Islet precursor cell (in vitro differentiated cells): Measurements from ENCODE around the gene HOXD8.

ENCODE experiments used
- DNase-seq: peaks from one replicate; pipeline ENCODE4 v3.0.0-alpha.2; 2018

HOXD8 gene

DNA sequence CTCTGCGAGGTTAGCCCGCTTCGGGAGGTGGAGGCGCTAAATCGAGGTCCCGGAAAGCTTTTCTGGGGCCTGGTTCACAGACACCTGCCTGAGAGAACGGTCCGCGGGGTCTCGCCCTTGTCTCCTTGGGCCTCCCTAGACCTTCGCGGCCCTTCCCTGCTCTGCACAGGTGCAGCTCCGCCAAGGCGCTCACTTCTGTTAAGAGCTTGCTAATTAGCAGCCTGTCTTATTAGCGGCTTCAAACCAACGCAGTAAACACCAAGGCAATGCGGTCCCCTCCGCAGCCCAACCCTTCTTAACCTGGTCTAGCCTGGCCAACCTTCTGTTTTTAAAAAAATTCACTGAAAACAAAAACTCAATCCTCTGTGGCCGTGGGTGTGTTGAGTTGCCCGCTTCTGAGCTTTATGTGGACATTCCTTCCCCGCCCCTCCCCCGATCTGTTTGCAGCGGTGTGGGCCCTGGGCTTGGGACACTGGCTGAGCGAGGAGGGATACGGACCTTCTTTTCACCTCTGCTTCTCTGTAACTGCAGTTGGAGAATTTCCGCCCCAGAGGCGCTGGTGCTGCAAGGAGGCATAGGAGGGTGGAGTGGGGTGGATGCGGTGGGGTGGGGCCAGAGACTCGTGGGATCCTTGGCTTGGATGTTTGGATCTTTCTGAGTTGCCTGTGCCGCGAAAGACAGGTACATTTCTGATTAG lies 18.4 kb downstream of the HOXD8 start:
- no peak for DNase-seq

- DNase-seq, result no peak
Observed at GRCh38 chr2:176148751-176149421, 19.4 kb downstream of the HOXD8 start.

DNA sequence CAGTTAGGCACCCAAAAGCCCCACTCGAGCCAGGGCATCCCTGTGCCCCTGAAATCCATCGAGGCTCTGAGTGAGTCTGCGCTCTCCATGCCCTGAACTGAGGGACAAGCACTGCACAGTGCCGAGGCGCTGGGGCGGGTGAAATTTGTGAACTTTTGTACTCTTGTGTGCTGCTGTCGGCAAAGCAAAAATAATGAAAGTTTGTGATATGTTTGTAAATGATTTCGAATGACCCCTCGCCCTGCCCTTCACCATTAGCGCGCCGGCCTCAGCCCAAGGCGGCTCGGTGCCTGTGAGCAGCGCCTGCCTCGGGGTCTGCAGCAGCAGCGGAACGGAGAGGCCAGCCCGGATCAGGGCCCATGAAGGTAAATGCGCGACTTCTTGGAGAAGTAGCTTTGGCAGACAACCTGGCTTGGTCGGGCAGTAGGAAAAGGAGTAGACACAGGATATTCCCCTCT lies 20.0 kb downstream of the HOXD8 start:
- peak; percentile 57 for DNase-seq

- DNase-seq, result no peak
Observed at GRCh38 chr2:176149939-176150583, 20.6 kb downstream of the HOXD8 start.

- DNase-seq, result no peak
Observed at GRCh38 chr2:176150584-176151441, 21.3 kb downstream of the HOXD8 start.

- DNase-seq, result peak; percentile 58
Observed at GRCh38 chr2:176151442-176152287, 22.2 kb downstream of the HOXD8 start, which contains the start of gene HOXD4. Gene HOXD4, plus strand, starts transcription at chr2:176151550. Its CDS starts 84 bp downstream, at chr2:176151634.

- no peak for DNase-seq
Observed at GRCh38 chr2:176152350-176153181, 23.1 kb downstream of the HOXD8 start.

DNA sequence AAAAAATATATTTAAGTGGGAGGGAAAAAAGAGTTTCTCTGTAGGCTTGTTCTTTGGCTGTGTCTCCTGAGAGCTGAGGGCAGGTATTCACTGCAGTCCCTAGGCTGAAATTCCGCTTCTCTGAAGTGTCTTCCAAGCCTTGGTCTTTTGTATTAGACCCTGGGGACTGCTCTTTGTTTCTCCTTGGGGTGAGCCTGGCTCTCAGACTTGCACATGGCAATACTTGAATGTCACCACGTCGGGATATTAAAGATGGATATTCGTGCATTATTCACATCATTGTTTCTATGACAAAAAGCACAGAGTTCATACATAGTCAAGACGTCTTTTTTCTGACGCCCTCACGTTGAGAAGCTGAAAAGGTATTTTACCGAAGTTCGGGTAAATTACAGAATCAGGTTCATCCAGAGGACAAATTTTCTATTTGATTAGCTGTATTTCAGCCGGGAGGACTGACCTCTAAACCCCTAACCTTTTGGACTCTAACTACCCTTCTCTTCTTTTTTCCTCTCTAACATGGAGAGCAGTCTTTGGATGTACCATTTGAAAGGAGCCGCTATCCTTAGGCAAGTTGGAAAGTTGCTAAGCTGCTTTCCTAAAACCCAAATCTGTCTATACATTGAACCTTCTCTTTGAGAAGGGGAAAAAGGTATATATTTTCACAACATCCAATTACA lies 25.2 kb downstream of the HOXD8 start:
- DNase-seq, result no peak

- DNase-seq, result no peak
Observed at GRCh38 chr2:176155356-176156044, 26.0 kb downstream of the HOXD8 start.

DNA sequence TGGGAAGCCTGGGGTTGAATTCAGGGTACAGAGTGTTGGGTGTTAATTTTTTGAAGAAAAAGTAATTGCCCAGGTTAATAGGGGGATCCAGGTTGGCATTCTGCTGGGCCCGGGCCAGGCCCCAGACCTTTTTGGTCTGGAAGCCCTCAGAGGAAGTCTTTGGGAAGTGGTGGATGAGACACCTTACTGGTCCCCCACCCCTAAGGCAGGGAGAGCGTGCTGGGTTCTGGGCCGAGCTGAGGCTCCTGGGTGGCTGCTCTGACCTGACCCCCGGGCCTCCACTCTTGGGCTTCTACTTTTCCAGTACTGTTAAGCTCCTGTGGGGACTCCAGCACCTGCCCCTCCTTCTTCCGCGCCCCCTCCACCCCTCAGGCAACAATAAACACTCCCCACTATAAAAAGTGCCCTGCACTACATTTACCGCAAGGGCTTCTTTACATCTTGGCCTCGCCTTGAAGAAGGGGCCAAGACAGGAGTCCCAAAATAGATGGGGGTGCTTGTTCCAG lies 26.8 kb downstream of the HOXD8 start:
- peak; percentile 37 for DNase-seq

- DNase-seq, result no peak
Observed at GRCh38 chr2:176156807-176157498, 27.4 kb downstream of the HOXD8 start, which contains the start of gene HOXD3. Gene HOXD3, plus strand, starts transcription at chr2:176157307. Its CDS starts 11,808 bp downstream, at chr2:176169115.

- peak; percentile 72 for DNase-seq
Observed at GRCh38 chr2:176157499-176158185, 28.1 kb downstream of the HOXD8 start.

DNA sequence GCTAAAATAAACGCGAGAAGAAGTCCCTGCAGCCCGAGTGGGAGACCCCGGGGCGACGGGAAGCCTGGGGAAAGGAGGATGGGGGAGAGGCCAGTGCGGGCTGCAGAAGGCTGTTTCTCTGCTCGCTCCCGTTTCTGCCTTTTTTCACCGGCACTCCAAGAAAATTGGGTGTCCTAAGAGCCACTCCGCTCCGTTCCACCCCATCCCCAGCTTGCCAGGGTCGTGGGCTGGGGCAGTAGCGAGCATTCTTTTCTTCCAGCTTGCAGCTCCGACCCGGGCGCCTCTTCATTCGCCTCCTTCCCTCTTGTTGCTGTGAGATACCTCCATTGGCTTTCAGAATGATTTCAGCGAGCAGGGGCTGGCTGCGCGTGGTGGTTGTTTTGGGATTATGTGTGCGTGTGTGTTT lies 28.7 kb downstream of the HOXD8 start:
- DNase-seq, result peak; percentile 51

GRCh38 chr2:176158855-176159662 lies 29.6 kb downstream of the HOXD8 start:
- DNase-seq, result peak; percentile 51

GRCh38 chr2:176159663-176160250 lies 30.3 kb downstream of the HOXD8 start:
- peak; percentile 60 for DNase-seq

DNA sequence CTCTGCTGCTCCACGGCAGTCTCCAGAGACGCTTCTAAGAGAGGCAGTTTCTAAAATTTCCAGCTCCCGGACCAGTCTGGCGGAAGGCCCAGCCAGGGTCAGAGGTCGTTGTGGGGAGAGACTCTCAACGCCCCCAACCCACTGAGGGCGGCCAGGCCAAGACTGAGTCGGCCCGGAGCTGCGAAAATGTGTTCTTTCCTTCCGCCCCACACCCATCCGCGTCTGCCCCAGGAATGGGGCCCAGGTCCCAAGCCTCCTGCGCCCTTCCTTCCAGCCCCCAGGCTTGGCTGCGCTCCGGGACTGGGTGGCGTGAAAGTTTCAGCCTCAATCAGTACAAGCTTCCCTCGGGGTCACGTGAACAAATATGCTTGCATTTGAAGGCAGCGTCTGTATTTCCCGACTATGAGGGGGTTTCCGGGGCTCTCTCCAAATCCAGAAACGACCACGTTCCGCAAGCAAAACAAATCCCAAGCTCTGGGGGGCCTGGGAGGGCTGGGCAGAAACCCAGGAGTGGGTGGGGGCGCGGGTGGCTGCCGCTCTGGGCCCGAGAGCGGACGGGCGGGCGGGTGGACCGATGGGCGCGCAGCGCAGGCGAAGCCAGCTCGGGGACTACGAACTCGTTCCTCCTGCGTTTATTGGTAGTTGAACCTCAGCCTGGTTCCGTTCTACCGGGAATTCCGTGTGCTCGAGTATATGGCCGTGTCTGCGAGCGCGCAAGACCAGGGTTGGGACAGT lies 30.9 kb downstream of the HOXD8 start:
- DNase-seq, result peak; percentile 52
